HG03095 (cell line): ENCODE measurements around the gene ASL.
"Not testable (repeated sequence)": the region's sequence is repeated elsewhere in the genome, so short reads cannot be mapped to it uniquely, and the experiment has no call there.

Experiments used
- ATAC-seq: cut with Tn5 transposase; IDR thresholded peaks from one replicate; pipeline ENCODE4 v1.9.1; 2021; ENCODE audit warnings: moderate library complexity; ENCODE audit not compliant: unreplicated experiment

Gene ASL

DNA sequence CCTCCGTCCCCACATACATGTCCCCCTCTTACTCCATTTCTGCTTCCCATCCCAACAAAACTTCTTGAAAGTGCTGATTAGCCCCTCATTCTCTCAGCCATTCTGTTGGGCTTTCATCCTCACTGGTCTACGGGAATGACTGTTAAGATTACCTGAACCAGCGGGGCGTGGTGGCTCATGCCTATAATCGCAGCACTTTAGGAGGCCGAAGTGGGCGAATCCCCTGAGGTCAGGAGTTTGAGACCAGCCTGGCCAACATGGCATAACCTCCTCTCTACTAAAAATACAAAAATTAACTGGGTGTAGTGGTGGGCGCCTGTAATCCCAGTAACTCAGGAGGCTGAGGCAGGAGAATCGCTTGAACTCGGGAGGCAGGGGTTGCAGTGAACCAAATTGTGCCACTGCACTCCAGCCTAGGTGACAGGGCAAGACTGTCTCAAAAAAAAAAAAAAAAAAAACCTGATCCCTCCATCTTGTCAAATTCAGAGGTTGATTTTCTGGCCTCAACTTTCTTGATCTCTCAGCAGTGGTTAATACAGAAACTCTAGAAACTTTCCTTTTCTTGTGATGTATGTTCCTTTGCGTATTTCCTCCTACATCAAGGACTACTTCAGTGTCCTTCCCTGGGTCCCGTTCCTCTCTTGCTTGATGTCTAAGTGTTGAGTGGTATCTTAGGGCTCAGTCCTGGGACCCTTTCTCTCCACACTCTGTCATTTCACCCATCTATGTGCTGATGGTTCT is 41.2 kb downstream of the ASL start:
- not testable (repeated sequence) for ATAC-seq

DNA sequence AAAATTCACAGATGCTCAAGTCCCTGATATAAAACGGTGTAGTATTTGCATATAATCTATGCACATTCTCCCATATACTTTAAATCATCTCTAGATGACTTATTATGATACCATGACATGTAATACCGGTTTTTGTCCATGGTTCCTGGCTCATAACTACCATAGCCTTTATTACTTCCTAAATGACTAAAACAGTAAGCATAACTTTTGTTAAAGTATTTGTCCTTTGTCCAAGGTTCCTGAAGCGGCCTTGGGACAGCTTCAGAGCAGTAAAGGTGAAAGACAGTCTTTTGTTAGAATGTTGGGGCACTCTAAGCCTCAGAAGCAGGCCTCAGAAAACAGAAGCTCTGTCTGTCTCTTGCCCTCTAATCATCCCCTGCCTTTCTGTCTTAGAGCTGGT is 43.0 kb downstream of the ASL start:
- no peak for ATAC-seq

DNA sequence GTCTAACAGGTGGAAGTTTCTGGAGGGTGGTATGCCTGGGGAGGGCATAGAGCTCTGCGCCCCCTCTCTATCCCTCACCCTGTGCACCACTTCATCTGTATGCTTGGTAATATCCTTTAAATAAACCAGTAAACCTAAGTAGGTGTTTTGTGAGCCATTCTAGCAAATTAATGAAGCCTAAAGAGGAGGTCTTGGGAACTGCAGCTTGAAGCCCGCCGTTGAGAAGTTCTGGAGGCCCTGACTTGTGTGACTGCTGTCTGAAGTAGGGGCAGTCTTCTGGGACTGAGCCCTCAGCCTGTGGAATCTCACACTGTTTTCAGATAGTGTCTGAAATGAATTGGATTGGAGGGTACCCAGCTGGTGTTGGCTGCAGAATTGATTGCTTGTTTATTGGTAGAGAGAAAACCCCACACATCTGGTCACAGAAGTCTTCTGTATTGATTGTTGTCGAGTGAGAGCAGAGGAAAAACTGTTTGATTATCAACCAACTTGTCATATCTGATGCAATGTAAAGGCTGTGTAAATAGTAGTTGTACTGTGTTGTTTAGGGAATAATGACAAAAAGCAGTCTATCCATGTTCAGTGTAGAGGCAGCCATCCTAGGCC is 43.7 kb downstream of the ASL start:
- ATAC-seq, result no peak

DNA sequence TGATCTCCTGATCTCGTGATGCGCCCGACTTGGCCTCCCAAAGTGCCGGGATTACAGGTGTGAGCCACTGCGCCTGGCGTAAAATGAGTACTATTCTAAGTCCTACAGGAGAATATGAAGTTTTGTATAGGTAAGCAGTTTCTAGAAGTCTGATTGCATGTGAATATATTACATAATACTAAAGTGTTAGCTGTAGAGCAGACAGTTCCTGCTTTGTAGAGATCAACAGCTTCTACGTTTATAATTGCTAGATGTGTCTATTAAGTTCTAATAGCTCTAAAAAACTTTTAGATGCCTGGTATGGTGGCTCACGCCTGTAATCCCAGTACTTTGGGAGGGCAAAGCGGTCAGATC is 47.5 kb downstream of the ASL start:
- no peak for ATAC-seq

DNA sequence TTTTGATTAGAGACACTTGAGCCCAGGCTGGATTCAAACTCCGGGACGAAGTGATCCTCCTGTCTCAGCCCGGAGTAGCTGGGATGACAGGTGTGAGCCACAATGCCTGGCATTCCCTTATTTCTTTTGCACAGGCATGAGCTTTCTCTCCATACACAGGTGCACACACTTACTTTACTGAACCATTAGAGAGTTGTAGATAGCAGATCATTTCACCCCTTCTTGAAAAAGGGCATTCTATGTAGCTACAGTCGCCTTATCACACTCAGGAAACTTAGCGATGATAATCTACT is 48.9 kb downstream of the ASL start:
- not testable (repeated sequence) for ATAC-seq

DNA sequence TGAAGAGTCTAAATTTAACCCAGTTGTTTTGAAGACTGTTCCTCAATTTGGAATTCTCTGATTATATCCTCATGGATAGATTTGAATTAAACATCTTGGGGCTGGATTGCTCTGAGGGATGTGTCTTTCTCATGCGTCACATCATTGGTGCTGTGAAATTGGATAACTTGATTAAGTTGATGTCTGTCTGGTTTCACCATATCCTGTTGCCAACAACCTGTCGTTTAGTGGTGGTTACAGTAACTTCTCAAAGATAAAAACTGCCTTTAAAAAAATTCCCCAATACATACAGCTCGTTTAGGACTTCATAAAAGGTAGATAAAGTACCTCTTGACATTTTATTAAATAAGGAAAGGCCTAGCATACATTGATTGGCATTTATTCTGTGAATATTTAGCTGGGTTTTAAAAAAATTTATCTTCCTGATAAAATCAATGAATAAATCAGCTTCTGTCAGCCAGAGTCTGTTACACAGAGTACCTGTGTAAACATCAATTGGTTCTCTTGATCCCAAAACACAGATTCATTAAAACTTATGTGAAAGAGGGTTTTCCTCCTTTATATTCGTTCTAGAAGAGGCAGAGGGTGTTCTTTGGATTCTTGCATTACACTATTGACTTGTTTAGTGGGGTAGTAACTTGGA is 49.6 kb downstream of the ASL start:
- no peak for ATAC-seq

DNA sequence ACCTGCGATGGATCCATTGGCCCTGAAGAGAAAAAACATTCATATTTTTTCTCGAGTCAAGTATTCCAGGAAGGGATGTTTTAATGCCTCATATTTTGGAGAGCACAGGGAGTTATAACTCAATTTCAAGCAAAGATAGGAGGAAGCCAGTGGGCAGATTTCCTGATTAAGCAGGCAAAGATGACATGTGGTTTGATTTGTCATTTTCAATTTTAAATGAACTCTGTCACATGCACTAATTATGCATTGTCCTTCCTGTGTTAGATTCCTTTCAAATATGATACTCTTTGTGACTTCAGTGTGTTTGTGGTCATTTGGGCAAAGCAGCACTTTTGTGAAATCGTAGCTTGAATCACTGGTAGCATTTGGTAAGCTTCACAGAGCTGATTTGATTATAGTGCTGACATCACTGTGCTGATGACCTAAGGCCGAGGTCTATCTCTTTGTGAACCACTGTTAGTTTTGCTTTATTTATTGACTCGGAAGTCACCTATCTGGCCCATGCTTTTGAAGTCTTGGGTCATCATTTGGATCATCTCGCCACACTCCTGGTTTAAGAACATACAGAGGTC is 50.2 kb downstream of the ASL start:
- not testable (repeated sequence) for ATAC-seq

DNA sequence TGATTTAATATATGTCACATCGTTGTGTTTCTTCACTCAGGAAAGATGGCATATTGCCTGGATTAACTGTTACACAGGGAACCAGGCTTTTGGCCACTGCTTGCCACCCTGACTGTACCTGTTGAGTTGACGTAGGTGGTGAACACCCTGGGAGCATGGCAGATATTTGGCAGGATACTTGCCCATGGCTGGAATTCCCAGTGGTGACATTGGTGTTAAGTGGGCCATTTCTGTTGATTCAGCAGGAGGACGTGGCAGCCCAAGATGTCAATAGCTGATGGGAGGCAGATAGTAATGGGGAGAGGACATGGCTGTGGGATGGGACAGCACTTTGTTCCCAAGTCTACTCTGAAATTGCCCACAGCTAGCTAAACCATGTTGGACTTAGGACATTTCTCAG is 51.6 kb downstream of the ASL start:
- not testable (repeated sequence) for ATAC-seq

DNA sequence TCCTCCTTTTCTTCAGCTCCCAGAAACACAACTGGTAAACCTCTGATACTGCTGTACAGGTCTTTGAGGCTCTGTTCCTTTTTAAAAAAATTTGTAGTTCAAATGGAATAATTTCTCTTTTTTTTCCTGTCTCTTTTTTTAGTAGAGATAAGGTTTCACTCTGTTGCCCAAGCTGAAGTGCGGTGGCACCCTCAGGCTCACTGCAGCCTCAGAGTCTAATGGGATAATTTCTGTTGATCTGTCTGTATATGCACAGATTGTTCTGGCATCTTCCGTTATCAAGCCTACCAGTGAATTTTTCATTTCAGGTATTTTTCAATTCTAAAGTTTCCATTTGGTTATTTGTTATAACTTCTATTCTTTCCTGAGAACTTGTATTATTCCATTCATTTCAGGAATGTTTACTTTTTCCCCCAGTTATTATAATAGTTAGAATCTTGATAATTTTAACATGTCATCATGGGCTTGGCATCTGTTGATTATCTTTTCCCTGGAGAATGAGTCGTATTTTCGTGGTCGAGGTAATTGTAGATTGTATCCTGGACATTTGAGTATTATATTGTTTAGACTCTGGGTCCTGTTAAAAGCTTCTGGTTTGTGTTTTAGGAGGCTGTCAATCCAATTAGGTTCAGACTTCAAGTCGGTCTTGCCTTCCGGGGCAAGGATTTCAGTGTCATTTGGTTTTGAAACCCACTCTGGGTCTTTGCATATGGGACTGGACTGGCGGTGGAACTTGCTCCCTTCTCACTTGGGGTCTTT is 63.6 kb downstream of the ASL start:
- no peak for ATAC-seq

DNA sequence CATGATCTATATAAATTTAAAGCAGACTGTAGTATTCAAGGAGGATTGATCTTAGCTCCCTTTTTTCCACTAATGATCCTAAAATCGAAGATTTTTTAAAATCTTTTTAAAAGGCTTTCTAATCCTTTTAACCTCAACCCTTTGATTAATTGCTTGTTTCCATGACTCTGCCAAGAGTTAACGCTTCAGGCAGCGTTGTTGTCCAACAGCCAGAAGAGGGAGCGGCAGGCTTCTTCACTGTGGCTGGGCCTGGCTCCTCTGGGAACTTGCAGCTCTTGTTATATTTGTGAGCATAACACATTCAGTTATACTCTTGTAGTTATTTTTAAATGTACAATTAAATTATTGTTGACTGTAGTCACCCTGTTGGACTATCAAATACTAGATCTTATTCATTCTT is 65.3 kb downstream of the ASL start:
- no peak for ATAC-seq

DNA sequence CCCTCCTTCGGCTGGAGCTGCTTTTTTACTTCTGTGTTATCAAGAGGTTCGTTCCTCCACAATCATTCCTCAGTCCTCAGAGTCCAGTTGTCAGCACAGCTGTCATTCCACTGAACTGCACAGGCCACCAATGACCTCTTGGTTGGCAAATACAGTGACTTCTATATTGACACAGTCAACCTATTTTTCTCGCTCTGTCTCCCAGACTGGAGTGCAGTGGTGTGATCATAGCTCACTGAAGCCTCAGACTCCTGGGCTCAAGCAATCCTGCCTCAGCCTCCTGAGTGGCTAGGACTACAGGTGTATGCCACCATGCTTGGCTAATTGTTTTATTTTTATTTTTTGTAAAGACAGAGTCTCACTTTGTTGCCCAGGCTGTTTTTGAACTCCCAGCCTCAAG is 66.7 kb downstream of the ASL start:
- no peak for ATAC-seq

DNA sequence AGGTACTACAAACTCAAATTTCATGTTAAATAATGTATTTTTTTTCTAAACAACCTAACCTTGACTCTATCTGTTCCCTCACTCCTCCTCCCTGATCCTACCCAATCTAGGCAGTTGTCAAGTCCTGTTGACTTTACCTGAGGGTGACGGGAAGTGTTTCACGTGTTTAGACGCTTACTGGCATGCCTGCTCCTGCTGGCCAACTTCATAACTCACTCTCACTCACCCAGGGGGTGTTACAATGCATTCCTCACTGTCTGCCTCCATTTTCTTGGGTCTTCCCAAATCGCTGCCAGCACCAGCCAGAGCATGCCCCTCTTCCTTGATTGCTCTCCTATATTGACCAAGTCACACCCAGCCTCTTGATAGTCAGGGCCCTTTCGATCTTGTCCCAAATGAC is 67.4 kb downstream of the ASL start:
- ATAC-seq, result no peak
